Measurements from ENCODE around the gene SPAST.
"Not testable (repeated sequence)": the region's sequence is repeated elsewhere in the genome, so short reads cannot be mapped to it uniquely, and the experiment has no call there.

The SPAST gene, protein sequence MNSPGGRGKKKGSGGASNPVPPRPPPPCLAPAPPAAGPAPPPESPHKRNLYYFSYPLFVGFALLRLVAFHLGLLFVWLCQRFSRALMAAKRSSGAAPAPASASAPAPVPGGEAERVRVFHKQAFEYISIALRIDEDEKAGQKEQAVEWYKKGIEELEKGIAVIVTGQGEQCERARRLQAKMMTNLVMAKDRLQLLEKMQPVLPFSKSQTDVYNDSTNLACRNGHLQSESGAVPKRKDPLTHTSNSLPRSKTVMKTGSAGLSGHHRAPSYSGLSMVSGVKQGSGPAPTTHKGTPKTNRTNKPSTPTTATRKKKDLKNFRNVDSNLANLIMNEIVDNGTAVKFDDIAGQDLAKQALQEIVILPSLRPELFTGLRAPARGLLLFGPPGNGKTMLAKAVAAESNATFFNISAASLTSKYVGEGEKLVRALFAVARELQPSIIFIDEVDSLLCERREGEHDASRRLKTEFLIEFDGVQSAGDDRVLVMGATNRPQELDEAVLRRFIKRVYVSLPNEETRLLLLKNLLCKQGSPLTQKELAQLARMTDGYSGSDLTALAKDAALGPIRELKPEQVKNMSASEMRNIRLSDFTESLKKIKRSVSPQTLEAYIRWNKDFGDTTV

DNA sequence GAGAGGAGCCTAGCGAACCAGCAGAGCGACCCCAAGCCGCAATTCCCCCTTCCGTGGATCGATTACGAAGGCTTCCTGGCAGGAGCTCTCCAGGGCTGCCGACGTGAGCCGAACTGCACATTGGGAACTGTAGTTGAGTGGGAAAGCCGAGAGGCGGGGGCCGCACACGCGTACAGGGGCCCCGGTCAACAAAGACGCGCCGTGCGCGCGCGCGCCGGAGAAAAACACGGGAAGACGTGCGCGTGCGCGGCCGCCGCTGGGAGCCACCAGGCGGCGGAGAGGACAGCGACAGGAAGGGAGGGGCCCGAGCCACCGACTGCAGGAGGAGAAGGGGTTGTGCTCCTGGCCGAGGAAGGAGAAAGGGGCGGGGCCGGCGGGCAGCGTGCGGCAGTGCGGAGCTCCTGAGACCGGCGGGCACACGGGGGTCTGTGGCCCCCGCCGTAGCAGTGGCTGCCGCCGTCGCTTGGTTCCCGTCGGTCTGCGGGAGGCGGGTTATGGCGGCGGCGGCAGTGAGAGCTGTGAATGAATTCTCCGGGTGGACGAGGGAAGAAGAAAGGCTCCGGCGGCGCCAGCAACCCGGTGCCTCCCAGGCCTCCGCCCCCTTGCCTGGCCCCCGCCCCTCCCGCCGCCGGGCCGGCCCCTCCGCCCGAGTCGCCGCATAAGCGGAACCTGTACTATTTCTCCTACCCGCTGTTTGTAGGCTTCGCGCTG is at the start of gene SPAST:
Gene SPAST, plus strand, starts transcription at position 247 of the 711 bp plus-strand sequence. Its CDS starts 276 bp downstream, at position 523.
- TF ChIP-seq POLR2AphosphoS5 (IDR thresholded peaks at IDR 0.05; ENCODE audit: borderline replicate concordance, low read depth, low read length) (peak; percentile 96), FOXP2 (optimal IDR thresholded peaks at IDR 0.05; ENCODE audit: control extremely low read depth, extremely low read length, insufficient read depth) (peak; percentile 97), EZH2 (IDR thresholded peaks at IDR 0.05) (no peak)
- H3K4me3 ChIP-seq = peak within 1 kb of the TSS; percentile 82
- H3K9ac ChIP-seq (ENCODE audit: insufficient read length) = peak within 1 kb of the TSS; percentile 86
- DNase-seq (ENCODE audit: low read depth, low spot score) = peak; percentile 83
- H3K27ac ChIP-seq = peak within 1 kb of the TSS; percentile 87
- H3K36me3 ChIP-seq (ENCODE audit: insufficient read depth, low read length) = 0 out of 2 replicates have a peak, but pooled peaks cover 3% of the 10 kb centered on the region
- no peaks in the 10 kb centered on the region for H3K9me3 ChIP-seq (ENCODE audit: low read depth, low read length)

DNA sequence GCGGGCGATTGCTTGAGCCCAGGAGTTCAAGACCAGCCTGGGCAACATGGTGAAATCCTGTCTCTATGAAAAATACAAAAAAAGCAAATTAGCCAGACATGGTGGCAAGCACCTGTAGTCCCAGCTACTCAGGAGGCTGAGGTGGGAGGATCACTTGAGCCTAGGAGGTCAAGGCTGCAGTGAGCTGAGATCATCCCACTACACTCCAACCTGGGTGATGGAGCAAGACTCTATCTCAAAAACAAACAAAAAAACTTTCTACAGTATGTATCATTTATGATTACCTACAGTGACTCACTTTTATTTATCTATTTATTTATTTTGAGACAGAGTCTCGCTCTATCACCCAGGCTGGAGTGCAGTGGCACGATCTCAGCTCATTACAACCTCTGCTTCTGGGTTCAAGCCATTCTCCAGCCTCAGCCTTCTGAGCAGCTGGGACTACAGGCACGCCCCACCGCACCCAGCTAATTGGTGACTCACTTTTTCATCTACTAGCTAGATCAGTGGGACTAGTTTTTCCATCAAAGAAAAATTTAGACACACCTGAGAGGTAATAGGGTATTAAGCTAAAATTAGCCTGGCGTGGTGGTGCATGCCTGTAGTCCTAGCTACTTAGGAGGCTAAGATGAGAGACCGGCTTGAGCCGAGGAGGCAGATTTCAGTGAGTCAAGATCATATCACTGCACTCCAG is 44.4 kb upstream of the SPAST start:
- not testable (repeated sequence) for H3K9me3 ChIP-seq (ENCODE audit: low read depth, low read length); H3K4me3 ChIP-seq; H3K27ac ChIP-seq; DNase-seq (ENCODE audit: low read depth, low spot score); H3K9ac ChIP-seq (ENCODE audit: insufficient read length)
- peaks cover 26% of the 10 kb centered on the region for H3K36me3 ChIP-seq (ENCODE audit: insufficient read depth, low read length)

DNA sequence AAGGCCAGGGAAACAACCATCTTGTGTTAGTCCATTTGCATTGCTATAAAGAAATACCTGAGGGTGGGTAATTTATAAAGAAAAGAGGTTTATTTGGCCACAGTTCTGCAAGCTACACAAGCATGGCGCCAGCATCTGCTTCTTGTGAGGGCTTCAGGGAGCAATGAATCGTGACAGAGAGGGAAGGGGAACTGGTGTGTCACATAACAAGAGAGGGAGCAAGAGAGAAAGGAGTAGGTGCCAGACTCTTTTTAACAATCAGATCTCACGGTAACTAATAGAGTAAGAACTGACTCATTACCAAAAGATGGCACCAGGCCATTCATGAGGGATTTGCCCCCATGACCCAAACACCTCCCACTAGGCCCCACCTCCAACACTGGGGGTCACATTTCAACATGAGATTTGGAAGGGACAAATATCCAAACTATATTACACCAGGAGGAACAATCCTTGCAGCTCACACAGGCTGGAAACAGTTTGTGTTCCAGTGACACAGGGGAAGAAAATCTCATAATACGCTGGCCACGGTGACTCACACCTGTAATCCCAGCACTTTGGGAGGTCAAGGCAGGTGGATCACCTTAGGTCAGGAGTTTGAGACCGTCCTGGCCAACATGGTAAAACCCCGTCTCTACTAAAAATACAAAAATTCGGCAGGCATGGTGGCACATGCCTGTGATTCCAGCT is 29.0 kb upstream of the SPAST start:
- not testable (repeated sequence) for H3K9me3 ChIP-seq (ENCODE audit: low read depth, low read length); DNase-seq (ENCODE audit: low read depth, low spot score); H3K9ac ChIP-seq (ENCODE audit: insufficient read length); H3K27ac ChIP-seq; H3K4me3 ChIP-seq
- H3K36me3 ChIP-seq (ENCODE audit: insufficient read depth, low read length) = peaks cover 26% of the 10 kb centered on the region; the same call in 1 of the 2 replicates

DNA sequence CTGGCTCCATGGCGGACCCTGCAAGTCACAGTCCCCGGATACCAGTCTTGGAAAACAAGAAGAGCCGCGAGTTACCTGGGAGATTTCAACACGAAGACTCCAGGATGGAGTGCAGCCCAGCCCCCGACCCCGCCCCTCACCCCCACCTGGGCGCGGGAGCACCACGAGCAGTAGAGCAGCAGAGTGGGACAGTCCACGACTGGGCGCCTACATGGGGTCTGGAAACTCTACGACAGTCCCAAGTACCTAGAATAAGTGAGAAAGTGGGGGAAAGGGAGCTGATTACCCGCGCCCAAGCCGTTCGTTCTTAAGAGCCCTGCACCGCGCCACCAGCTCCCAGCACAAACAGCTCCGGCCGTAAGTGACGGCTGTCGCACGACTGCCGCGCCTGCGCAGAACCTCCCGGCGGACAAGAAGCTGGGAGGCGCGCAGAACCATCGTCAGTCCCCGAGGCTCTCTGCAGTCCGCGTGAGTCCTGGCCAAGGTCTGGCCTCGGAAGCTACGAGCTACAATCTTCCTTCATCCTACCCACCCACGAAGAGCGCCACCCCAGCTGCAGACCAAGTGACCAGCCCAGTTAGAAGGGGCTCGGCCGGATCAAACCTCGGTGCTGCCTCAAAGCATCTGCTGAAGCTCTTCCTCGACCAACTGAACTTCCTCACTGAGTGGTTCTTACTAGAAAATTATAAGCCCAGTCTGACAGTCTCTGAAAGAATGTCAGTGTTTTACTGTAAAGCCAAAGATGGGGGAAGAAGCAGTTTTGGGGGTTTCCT is 23.7 kb upstream of the SPAST start, which contains the start of gene DPY30:
Gene DPY30, minus strand, starts transcription at position 359 of the 773 bp plus-strand sequence. Its CDS starts 349 bp downstream, at position 10.
- Histone ChIP-seq H3K4me3 (peak within 1 kb of the TSS; percentile 84), H3K9me3 (ENCODE audit: low read depth, low read length) (no peaks in the 10 kb centered on the region), H3K9ac (ENCODE audit: insufficient read length) (peak within 1 kb of the TSS; percentile 80), H3K36me3 (ENCODE audit: insufficient read depth, low read length) (peaks cover 10% of the 10 kb centered on the region; the same call in 1 of the 2 replicates), H3K27ac (peak within 1 kb of the TSS; percentile 77)
- DNase-seq (ENCODE audit: low read depth, low spot score) = no peak
- no peak for TF ChIP-seq FOXP2 (optimal IDR thresholded peaks at IDR 0.05; ENCODE audit: control extremely low read depth, extremely low read length, insufficient read depth)
- peak; percentile 100 for TF ChIP-seq POLR2AphosphoS5 (IDR thresholded peaks at IDR 0.05; ENCODE audit: borderline replicate concordance, low read depth, low read length)
- TF ChIP-seq EZH2 (IDR thresholded peaks at IDR 0.05) = no peak

DNA sequence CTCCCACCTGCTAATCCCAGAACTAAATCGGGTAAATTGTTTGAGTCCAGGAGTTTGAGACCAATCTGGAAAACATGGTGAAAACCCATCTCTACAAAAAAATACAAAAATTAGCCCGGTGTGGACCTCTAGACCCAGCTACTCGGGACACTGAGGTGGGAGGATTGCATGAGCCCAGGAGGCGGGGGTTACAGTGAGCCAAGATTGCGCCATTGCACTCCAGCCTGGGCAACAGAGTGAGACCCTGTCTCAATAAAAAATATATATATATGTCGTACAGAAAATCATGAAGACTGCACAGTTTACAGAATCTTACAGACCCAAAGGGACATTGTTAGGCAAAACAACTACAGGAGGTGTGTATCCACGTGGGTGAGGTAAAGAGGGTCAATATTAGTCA is 19.8 kb upstream of the SPAST start:
- DNase-seq (ENCODE audit: low read depth, low spot score) = no peak
- H3K9me3 ChIP-seq (ENCODE audit: low read depth, low read length) = no peaks in the 10 kb centered on the region
- H3K36me3 ChIP-seq (ENCODE audit: insufficient read depth, low read length) = no peaks in the 10 kb centered on the region
- H3K4me3 ChIP-seq = no peak overlapping the region
- no peak overlapping the region for H3K9ac ChIP-seq (ENCODE audit: insufficient read length)
- H3K27ac ChIP-seq = no peak overlapping the region
- TF ChIP-seq POLR2AphosphoS5 (IDR thresholded peaks at IDR 0.05; ENCODE audit: borderline replicate concordance, low read depth, low read length) (no peak), FOXP2 (optimal IDR thresholded peaks at IDR 0.05; ENCODE audit: control extremely low read depth, extremely low read length, insufficient read depth) (no peak), EZH2 (IDR thresholded peaks at IDR 0.05) (no peak)

DNA sequence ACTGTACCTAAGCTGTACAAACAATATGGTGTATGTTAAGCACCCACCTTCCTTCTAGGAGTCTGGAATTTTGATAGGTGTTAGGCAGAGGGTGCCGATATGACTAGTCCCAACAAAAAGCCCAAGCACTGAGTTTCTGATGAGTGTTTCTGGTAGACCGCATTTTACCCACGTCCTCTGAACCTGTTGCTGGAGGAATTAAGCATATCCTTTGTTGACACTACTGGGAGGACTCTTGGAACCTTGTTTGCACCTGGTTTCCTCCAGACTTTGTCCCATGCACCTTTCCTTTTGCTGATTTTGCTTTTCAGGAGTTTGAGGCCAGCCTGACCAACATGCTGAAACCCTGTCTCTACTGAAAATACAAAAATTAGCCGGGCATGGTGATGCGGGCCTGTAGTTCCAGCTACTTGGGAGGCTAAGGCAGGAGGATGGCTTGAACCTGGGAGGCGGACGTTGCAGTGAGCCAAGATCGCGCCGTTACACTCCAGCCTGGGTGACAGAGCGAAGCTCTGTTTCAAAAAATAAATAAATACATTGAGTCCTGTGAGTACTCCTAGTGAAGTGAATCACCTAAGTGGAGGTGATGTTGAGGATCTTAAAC is 11.4 kb upstream of the SPAST start:
- DNase-seq (ENCODE audit: low read depth, low spot score) = no peak
- no peak overlapping the region for H3K27ac ChIP-seq
- no peak overlapping the region for H3K4me3 ChIP-seq
- H3K36me3 ChIP-seq (ENCODE audit: insufficient read depth, low read length) = no peaks in the 10 kb centered on the region
- no peaks in the 10 kb centered on the region for H3K9me3 ChIP-seq (ENCODE audit: low read depth, low read length)
- TF ChIP-seq EZH2 (IDR thresholded peaks at IDR 0.05) (no peak), POLR2AphosphoS5 (IDR thresholded peaks at IDR 0.05; ENCODE audit: borderline replicate concordance, low read depth, low read length) (no peak)
- no peak overlapping the region for H3K9ac ChIP-seq (ENCODE audit: insufficient read length)

DNA sequence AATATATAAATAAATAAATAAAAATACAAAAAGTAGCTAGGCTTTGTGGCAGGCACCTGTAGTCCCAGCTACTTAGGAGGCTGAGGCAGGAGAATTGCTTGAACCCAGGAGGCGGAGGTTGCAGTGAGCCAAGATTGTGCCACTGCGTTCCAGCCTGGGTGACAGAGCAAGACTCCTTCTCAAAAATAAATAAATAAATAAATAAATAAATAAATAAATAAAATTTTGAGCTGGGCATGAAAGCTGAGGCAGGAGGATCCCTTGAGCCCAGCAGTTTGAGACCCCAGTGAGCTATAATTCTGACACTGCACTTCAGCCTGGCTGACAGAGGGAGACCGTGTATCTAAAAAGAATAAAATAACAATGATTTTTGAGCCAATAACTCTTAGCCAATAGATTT is 8.8 kb upstream of the SPAST start:
- not testable (repeated sequence) for DNase-seq (ENCODE audit: low read depth, low spot score); H3K9ac ChIP-seq (ENCODE audit: insufficient read length); H3K4me3 ChIP-seq; H3K27ac ChIP-seq; H3K36me3 ChIP-seq (ENCODE audit: insufficient read depth, low read length); H3K9me3 ChIP-seq (ENCODE audit: low read depth, low read length)

Data from SK-N-MC (cell line).